ENCODE data around the gene RAPGEF5.

GRCh38 chr7:22351329-22351692, 5.6 kb downstream of the RAPGEF5 start:
- TF ChIP-seq, protein P1, sequence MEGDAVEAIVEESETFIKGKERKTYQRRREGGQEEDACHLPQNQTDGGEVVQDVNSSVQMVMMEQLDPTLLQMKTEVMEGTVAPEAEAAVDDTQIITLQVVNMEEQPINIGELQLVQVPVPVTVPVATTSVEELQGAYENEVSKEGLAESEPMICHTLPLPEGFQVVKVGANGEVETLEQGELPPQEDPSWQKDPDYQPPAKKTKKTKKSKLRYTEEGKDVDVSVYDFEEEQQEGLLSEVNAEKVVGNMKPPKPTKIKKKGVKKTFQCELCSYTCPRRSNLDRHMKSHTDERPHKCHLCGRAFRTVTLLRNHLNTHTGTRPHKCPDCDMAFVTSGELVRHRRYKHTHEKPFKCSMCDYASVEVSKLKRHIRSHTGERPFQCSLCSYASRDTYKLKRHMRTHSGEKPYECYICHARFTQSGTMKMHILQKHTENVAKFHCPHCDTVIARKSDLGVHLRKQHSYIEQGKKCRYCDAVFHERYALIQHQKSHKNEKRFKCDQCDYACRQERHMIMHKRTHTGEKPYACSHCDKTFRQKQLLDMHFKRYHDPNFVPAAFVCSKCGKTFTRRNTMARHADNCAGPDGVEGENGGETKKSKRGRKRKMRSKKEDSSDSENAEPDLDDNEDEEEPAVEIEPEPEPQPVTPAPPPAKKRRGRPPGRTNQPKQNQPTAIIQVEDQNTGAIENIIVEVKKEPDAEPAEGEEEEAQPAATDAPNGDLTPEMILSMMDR (IDR thresholded peaks at IDR 0.05), result no peak
- TF ChIP-seq POLR2A (IDR thresholded peaks at IDR 0.05), result no peak
- TF ChIP-seq POLR2AphosphoS5 (IDR thresholded peaks at IDR 0.05), result no peak
